Measurements from ENCODE around the gene OR4D6. TPM values are rescaled to one million over a fixed set of nuclear protein-coding genes. Genes with fewer than 3 reads are reported as not detected.

Gene OR4D6
- total RNA-seq, 1 experiment from 2014 or later: not detected

Other genes with a start within 250 kb of the OR4D6 start
- not detected in 2 replicates for gene MPEG1, start 244.0 kb upstream of the OR4D6 start, total RNA-seq (2014; rRNA removed; shearing (Covaris generic))
- not detected in 2 replicates for gene OR5AN1, start 98.1 kb upstream of the OR4D6 start, total RNA-seq (2014; rRNA removed; shearing (Covaris generic))
- not detected in 2 replicates for gene OR5A2, start 30.5 kb upstream of the OR4D6 start, total RNA-seq (2014; rRNA removed; shearing (Covaris generic))
- not detected in 2 replicates for gene OR5A1, start 20.5 kb upstream of the OR4D6 start, total RNA-seq (2014; rRNA removed; shearing (Covaris generic))
- not detected in 2 replicates for gene OR4D10, start 16.4 kb downstream of the OR4D6 start, total RNA-seq (2014; rRNA removed; shearing (Covaris generic))
- gene OR4D11, start 46.6 kb downstream of the OR4D6 start, total RNA-seq (2014; rRNA removed; shearing (Covaris generic)): not detected in 2 replicates
- gene OR4D9, start 54.6 kb downstream of the OR4D6 start, total RNA-seq (2014; rRNA removed; shearing (Covaris generic)): not detected in 2 replicates
- 20.4 and 20.8 TPM in 2 replicates for gene OSBP, start 158.8 kb downstream of the OR4D6 start, total RNA-seq (2014; rRNA removed; shearing (Covaris generic))
- gene PATL1, start 212.1 kb downstream of the OR4D6 start, total RNA-seq (2014; rRNA removed; shearing (Covaris generic)): 23.9 and 39.5 TPM in 2 replicates